Esophagus squamous epithelium (tissue), 4 donors: ENCODE measurements around the gene FUBP1.

Source experiments
- CTCF ChIP-seq, 6 experiments: fragments of 450-650 bp in 4 of 6; fragments of 200-600 bp in 2 of 6; sonication (generic) in 2 of 6; IDR thresholded peaks; one replicate each; pipeline ENCODE4 v1.5.1; 2016 to 2019; ENCODE audit warnings: antibody characterized with exemption in 6 of 6, mild to moderate bottlenecking in 4 of 6, moderate library complexity in 4 of 6
- POLR2A ChIP-seq, 4 donors: fragments of 450-650 bp; IDR thresholded peaks; one replicate each; pipeline ENCODE4 v1.6.1; 2017; ENCODE audit warnings: antibody characterized with exemption in 4 of 4, mild to moderate bottlenecking in 4 of 4, moderate library complexity in 3 of 4

GRCh38 chr1:77978293-77978968, 441 bp downstream of the FUBP1 start:
- no peak for TF ChIP-seq CTCF (IDR thresholded peaks at IDR 0.05)
- peak in 3 of 4 donors; percentile 8 to 55 (median 26) for TF ChIP-seq POLR2A (IDR thresholded peaks at IDR 0.05)
